Muscle layer of duodenum (tissue), 2 donors: ENCODE data around the gene PTPN9.
A peak's percentile ranks its signal among the peaks of the same experiment; 100 is the strongest.
"Not testable (repeated sequence)": the region's sequence is repeated elsewhere in the genome, so short reads cannot be mapped to it uniquely, and the experiment has no call there.

Experiments
- H3K27ac ChIP-seq: one replicate; pipeline ENCODE4 v1.7.0; 2013; ENCODE audit warnings: mild to moderate bottlenecking, low read length
- H3K27me3 ChIP-seq: one replicate; pipeline ENCODE4 v1.7.0; 2013; ENCODE audit warnings: low read depth, mild to moderate bottlenecking, control low read depth, low read length
- H3K36me3 ChIP-seq, 2 donors: one replicate each; pipeline ENCODE4 v1.7.0; 2013; ENCODE audit warnings: low read length in 2 of 2, control low read depth in 1 of 2, mild to moderate bottlenecking in 1 of 2; ENCODE audit not compliant: insufficient read depth in 2 of 2, control insufficient read depth in 1 of 2
- H3K4me1 ChIP-seq, 2 donors: one replicate each; pipeline ENCODE4 v1.7.0; 2013; ENCODE audit warnings: low read length in 2 of 2, mild to moderate bottlenecking in 2 of 2, control low read depth in 1 of 2, moderate library complexity in 1 of 2; ENCODE audit not compliant: insufficient read depth in 2 of 2, control insufficient read depth in 1 of 2
- H3K4me3 ChIP-seq, 2 donors: one replicate each; pipeline ENCODE4 v1.7.0; 2013; ENCODE audit warnings: low read length in 2 of 2, low read depth in 1 of 2, mild to moderate bottlenecking in 1 of 2
- H3K9me3 ChIP-seq, 2 donors: one replicate each; pipeline ENCODE4 v1.7.0; 2013; ENCODE audit warnings: low read length in 2 of 2, control low read depth in 1 of 2, mild to moderate bottlenecking in 1 of 2; ENCODE audit not compliant: control insufficient read depth in 1 of 2
- donor health status: healthy.

Gene PTPN9

DNA sequence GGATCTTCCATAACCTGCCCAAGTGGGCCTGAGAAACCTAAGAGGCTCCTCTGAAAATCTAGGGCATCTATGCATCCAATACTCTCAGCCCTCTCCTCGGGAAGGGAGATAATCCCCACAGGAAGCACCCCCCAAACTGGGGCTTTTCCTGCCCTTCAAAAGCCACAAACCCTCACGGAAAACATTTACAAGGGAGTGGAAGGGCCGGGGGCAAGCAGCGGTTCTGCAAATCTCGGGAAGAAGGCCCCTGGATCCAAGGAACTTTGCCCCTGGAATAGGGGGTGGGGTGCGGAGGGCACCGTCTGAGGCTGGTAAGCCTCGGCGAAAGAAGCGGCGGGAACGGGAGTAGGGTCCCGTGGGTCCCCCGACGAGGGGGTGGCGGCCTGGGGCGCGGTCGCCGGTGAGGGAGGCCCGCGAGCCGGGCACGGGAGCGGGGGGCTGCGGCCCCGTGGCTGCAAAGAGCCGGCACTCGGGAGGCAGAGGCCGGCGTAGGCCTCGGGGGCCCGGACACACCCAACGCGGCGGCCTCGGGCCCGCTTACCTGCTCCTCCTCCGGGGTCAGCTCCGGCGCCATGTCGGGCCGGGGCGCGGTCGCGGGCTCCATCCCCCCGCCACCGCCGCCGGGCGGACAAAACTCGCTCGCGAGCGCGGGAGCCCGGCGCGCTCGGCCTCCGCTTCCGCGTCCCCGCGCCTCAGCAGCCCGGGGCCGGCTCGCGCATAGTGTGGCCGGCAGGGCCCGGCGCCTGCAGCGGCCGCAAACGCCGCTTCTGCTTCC, 755 bp downstream of the PTPN9 start:
- Histone ChIP-seq H3K27ac (peak overlapping the region; percentile 79), H3K4me1 (peaks cover 4 to 8% of the 10 kb centered on the region in 2 donors), H3K9me3 (no peaks in the 10 kb centered on the region), H3K36me3 (no peaks in the 10 kb centered on the region), H3K4me3 (peak overlapping the region; percentile 92 to 95), H3K27me3 (no peaks in the 10 kb centered on the region)

DNA sequence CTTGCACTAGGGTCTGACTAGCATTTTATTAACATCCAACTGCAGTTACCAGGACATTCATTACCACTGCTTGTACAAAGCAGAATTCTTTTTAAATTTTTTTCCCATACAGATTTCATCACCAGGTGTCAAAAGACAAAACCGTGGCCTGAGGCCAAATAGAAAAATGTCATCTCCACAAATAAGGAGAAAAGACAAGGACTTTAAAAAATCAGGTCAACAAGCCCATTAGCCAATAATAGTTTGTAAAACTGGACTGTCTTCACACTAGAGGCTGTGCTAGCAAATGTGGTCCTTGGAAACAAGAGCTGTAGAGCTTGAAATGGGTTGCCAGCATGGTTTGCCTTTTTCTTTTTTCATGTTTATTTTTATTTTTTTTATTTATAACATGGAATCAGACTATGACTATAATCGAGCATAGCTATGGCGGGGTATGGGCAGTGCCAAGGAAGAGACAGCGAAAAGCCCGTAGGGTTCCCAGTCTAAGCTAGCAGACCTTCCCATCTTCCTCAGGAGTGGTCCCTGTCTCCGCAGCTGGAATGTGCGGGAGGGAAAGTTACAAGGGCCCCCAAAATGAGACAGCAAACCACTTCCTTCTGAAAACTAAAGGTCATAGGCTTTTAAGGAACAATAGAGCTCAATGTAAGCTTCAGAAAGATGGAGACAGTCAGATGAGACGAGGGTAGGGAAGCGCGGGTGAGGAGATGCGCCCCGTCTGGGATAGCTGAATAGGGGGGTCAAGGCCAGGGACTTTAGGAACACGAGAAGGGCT, 1.5 kb downstream of the PTPN9 start:
- Histone ChIP-seq H3K4me3 (peak overlapping the region; percentile 92 to 95), H3K27me3 (no peaks in the 10 kb centered on the region), H3K36me3 (no peaks in the 10 kb centered on the region), H3K27ac (peak overlapping the region; percentile 79), H3K4me1 (peaks cover 4 to 8% of the 10 kb centered on the region in 2 donors), H3K9me3 (no peaks in the 10 kb centered on the region)

DNA sequence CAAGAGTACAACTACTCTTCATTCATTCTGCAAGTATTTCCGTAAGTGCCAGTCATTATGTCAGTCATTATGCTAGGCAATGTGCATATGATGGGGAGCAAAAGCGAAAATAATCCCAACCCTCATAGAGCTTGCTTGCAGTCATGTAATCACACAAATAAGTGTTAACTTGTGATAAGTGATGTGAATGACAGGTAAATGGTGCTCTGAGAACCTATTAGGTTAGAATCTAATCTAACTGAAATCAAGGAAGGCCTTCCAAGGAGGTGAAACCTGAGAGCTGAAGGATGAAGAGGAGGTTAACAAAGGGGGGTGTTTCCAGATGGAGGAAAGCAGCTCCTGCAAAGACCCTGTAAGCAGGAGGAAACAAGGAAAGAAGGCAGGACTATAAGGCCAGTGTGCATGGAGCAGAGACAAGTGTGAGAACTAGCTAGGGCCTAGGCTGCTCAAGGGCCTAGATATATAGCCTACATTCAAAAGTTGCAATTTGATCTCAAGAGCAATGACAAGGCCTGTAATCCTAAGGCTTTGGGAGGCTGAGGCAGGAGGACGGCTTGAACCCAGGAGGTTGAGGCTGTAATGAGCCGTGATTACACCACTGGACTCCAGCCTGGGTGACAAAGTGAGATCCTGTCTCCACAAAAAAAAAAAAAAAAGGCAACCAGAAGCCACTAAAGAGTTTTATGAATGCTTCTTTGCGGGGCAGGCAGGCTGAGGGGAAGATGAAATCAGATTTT, 5.3 kb downstream of the PTPN9 start:
- H3K4me1 ChIP-seq, result peaks cover 4 to 8% of the 10 kb centered on the region in 2 donors
- H3K27me3 ChIP-seq, result no peaks in the 10 kb centered on the region
- H3K36me3 ChIP-seq, result no peaks in the 10 kb centered on the region
- H3K4me3 ChIP-seq, result no peak overlapping the region
- H3K9me3 ChIP-seq, result no peaks in the 10 kb centered on the region
- H3K27ac ChIP-seq, result no peak overlapping the region

DNA sequence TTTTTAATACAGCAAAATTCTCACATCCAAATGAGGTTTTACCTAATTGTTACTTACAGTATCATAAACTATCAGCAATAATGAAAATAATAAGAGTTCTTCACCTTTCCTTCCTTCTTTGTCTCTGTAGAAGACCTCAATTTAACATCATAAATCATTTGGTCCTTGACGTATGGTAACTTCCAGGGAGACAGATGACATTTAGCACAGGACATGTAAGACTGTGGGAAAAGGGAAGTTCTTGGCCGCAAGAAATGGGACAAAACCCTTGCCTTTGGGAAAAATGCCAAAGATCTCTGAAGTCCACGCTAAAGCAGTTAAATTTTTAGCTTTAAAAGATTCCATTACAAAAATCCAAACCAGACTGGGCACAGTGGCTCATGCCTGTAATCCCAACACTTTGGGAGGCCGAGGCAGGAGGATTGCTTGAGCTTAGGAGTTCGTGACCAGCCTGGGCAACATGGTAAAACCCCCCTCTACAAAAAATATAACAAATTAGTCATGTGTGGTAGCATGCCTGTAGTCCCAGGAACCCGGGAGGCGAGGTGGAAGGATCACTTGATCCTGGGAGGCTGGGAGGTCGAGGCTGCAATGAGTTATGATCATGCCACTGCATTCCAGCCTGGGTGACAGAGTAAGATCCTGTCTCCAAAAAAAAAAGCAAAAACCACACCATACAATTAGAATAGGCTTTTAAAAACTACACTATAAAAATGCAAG, 8.8 kb downstream of the PTPN9 start:
- H3K4me3 ChIP-seq, result no peak overlapping the region
- no peak overlapping the region for H3K27ac ChIP-seq
- no peaks in the 10 kb centered on the region for H3K9me3 ChIP-seq
- H3K36me3 ChIP-seq, result no peaks in the 10 kb centered on the region
- no peaks in the 10 kb centered on the region for H3K4me1 ChIP-seq
- no peaks in the 10 kb centered on the region for H3K27me3 ChIP-seq

DNA sequence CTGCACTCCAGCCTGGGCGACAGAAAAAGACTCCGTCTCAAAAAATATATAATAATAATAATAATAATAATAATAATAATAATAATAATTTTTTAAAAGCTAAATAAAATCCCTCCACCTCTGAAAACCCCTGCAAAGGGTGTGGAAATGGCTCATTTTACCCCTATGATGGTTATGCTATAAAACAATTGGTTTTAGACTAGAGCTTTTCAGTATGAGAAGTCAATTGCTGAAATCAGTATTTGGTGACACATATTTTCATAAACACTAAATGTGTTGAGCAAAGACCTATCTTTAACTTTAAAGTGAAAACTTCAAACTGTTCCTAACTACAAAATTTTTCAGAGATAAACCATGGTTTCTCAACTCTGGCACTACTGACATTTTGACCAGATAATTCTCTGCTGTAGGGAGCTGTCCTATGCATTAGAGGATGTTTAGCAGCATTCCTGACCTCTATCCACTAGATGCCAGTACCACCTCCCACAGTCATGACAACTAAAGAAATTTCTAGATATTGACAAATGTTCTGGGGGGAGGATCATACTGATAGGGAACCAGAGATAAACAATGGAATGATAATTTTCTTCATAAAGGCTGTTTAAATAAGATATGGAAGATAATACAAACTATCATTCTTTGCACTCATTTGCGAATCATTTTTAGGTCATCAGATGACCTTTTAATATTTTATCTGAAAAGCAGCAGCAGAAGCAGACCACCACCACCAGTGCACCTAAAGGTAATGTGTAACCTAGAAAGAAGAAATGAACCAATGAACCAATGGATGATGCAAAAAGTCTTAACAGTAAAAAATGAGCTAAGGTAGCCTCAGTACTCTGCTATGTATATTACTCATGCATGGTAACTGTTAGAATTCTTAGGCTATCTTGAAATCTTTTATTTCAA, 13.8 kb downstream of the PTPN9 start:
- Histone ChIP-seq H3K4me3 (no peak overlapping the region), H3K9me3 (no peaks in the 10 kb centered on the region), H3K27me3 (no peaks in the 10 kb centered on the region), H3K36me3 (no peaks in the 10 kb centered on the region), H3K4me1 (no peaks in the 10 kb centered on the region), H3K27ac (no peak overlapping the region)

DNA sequence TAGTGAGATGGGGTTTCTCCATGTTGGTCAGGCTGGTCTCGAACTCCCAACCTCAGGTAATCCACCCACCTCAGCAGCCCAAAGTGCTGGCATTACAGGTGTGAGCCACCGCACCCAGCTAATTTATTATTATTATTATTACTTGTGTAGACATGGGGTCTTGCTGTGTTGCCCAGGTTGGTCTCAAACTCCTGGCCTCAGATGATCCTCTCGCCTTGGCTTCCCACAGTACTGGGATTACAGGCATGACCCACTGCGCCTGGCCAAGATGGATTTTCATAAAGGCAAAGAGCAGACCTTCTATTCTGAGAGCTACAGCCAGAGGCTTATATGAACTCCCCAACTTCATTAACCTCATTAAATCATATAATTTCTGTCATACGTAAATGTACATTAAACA, 17.2 kb downstream of the PTPN9 start:
- Histone ChIP-seq H3K4me1 (no peaks in the 10 kb centered on the region), H3K27ac (no peak overlapping the region), H3K36me3 (no peaks in the 10 kb centered on the region), H3K4me3 (no peak overlapping the region), H3K9me3 (no peaks in the 10 kb centered on the region), H3K27me3 (no peaks in the 10 kb centered on the region)

DNA sequence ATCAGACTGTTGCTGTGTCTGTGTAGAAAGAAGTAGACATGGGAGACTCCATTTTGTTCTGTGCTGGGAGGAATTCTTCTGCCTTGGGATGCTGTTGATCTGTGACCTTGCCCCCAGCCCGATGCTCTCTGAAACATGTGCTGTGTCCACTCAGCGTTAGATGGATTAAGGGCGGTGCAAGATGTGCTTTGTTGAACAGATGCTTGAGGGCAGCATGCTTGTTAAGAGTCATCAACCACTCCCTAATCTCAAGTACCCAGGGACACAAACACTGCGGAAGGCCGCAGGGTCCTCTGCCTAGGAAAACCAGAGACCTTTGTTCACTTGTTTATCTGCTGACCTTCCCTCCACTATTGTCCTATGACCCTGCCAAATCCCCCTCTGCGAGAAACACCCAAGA, 19.8 kb downstream of the PTPN9 start:
- H3K27me3 ChIP-seq, H3K9me3 ChIP-seq, H3K27ac ChIP-seq, H3K4me1 ChIP-seq, H3K36me3 ChIP-seq, H3K4me3 ChIP-seq: not testable (repeated sequence)

DNA sequence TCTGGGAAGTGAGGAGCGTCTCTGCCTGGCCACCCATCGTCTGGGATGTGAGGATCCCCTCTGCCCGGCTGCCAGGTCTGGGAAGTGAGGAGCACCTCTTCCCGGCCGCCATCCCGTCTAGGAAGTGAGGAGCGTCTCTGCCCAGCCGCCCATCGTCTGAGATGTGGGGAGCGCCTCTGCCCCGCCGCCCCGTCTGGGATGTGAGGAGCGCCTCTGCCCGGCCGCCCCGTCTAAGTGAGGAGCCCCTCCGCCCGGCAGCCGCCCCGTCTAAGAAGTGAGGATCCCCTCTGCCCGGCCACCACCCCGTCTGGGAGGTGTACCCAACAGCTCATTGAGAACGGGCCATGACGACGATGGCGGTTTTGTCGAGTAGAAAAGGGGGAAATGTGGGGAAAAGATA, 20.2 kb downstream of the PTPN9 start:
- not testable (repeated sequence) for H3K27me3 ChIP-seq

DNA sequence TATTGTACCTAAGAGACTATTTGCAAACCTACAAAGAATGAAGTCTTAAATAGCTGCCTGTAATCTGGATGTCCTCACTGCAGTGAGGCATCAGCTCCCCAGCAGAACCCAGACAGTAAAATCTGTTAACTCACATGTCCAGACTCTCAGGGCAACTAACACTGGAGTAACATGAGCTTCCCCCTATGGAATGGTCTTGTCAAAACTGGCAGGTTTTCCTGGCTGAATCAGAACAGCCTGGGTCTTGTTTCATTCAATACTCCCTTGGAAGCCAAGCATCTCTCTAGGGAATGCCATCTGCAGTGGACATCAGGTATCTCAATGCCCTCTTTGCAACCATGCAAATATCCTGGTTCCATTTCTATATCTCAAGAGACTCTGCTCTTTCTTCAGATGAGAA, 24.4 kb downstream of the PTPN9 start:
- Histone ChIP-seq H3K4me1 (peaks cover 0 to 5% of the 10 kb centered on the region in 2 donors), H3K27me3 (no peaks in the 10 kb centered on the region)

More for the DNA sequence above, 20.2 kb downstream of the PTPN9 start:
- H3K36me3 ChIP-seq, H3K4me3 ChIP-seq, H3K27ac ChIP-seq, H3K9me3 ChIP-seq, H3K4me1 ChIP-seq: not testable (repeated sequence)

DNA sequence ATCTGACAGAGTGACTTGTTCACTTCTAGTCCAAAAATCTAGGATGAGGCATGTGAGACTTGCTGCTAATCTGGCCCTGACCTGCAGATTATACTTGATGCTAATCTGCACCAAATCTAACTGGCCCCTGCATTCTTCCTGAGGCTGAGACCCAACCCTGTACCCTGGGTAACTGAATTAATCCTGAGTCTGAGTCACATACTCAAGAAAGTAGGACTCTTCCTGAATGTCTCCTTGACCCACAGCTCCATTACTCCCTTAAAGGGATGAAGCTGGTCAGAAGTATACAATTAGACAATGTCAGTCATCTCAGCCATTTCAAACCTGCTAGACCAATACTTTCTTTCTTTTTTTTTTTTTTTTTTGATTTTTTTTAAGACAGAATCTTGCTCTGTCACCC, 25.5 kb downstream of the PTPN9 start:
- no peaks in the 10 kb centered on the region for H3K36me3 ChIP-seq
- H3K27me3 ChIP-seq, result no peaks in the 10 kb centered on the region
- H3K4me1 ChIP-seq, result peaks cover 0 to 5% of the 10 kb centered on the region in 2 donors
- H3K4me3 ChIP-seq, result no peak overlapping the region
- H3K9me3 ChIP-seq, result no peaks in the 10 kb centered on the region
- no peak overlapping the region for H3K27ac ChIP-seq

More for the DNA sequence above, 24.4 kb downstream of the PTPN9 start:
- no peaks in the 10 kb centered on the region for H3K36me3 ChIP-seq
- no peaks in the 10 kb centered on the region for H3K9me3 ChIP-seq
- no peak overlapping the region for H3K27ac ChIP-seq
- no peak overlapping the region for H3K4me3 ChIP-seq
